GM10248 (cell line): ENCODE results near the gene SIGLEC7.

Experiments used
- CTCF ChIA-PET: fragments of 300-600 bp; sonication (Branson Sonifier 250); formaldehyde crosslinking; extraction: SDS; loops from one replicate; lab custom pipeline; 2021; ENCODE audit warnings: antibody characterized with exemption; lab: Yijun Ruan, JAX
- POLR2A ChIA-PET: fragments of 350-650 bp; sonication (Branson Sonifier 250); formaldehyde crosslinking; extraction: SDS; loops from one replicate; lab custom pipeline; 2020; ENCODE audit warnings: antibody characterized with exemption; lab: Yijun Ruan, JAX
- DNase-seq: peaks from one replicate; pipeline ENCODE4 v3.0.0; 2012; ENCODE audit errors: extremely low spot score
- CTCF ChIP-seq: IDR thresholded peaks from 2 replicates; pipeline ENCODE4 v1.5.1; 2012; ENCODE audit warnings: mild to moderate bottlenecking, low read depth; ENCODE audit errors: extremely low read depth, missing control alignments, control extremely low read depth

SIGLEC7 gene

DNA sequence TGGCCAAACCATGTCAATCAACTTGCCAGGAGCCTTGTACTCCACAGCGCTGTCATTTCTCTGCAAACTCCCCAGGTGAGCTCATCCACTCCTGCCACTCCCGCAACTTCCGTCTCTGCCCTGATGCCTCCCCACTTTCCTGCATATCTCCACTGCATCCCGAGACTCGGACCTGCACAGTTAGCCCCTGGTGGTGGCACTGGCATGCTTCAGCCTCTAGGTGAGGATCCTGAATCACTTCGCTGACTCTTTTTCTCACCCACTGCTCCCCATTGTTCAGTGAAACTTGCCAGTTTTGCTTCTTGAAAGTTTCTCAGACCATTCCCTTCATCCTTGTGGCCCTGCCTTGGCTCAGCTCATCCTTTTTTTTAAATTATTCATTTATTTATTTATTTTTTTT lies 30.5 kb upstream of the SIGLEC7 start:
- no peak for DNase-seq
- CTCF ChIA-PET: no interaction called here
- POLR2A ChIA-PET: no interaction called here
- no peak for TF ChIP-seq CTCF

DNA sequence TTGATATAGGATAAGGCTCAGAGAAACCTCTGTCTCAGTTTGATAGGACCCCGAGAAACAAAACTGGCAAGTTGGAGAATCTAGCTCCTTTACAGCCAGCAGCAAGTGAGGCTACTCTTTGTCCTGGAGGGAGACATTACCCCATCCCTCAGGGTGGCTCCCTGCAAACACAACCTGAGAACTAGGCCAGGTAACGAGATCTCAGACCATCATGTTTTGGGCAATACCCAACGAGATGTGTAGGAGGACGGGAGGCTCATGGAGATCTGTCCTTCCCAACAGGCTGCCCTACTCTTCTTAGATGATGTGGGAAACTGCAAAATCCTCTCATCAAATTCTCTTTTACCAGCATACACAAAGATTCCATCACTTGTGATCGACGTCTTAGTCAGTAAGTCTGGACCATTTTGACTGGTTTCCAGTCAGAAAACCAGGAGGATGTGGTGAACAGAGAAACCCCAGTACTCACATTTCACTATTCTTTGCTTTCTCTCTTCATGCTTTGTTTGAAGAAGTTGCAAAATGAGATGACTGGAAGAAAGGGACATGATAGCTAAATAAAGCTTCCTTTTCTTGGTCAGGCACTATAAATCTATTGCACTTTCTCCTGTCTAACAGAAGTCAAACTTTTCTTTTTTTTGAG lies 27.9 kb upstream of the SIGLEC7 start:
- POLR2A ChIA-PET: no interaction called here
- no peak for TF ChIP-seq CTCF
- CTCF ChIA-PET: interaction anchor here (0.9 kb wide), 1 partner anchor 248 kb away, joined by 3 read pairs; no protein-coding TSS in a partner anchor
- no peak for DNase-seq

- TF ChIP-seq CTCF: no peak
- POLR2A ChIA-PET: no interaction called here
- no peak for DNase-seq
- CTCF ChIA-PET: no interaction called here
Measured at GRCh38 chr19:51116736-51117286, 25.3 kb upstream of the SIGLEC7 start.

DNA sequence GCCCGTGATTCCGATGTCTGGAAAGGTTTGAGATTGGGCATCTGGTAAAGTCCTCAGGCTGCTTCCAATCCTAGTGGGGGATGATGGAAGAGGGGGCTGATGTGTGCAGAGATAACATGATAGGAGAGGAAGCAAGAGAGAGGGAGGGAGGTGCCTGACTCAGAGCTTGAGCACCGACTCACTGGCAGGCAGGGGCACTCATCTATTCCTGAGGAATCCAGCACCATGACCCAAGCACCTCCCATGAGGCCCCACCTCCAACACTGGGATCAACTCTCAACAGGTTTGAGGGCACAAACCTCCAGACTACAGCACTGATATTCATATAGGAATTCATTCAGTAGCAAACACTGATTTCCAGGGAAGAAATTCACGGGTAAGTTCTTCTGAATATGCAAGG lies 23.0 kb upstream of the SIGLEC7 start:
- POLR2A ChIA-PET: no interaction called here
- CTCF ChIA-PET: interaction anchor here (0.7 kb wide), 1 partner anchor 11 kb away, joined by 3 read pairs; the partner anchor contains the start of gene CTU1
- no peak for TF ChIP-seq CTCF
- DNase-seq: no peak

GRCh38 chr19:51119611-51120010 lies 22.5 kb upstream of the SIGLEC7 start:
- DNase-seq: no peak
- ChIA-PET CTCF (no interaction called here), POLR2A (interaction anchor here (0.6 kb wide), 1 partner anchor 311 kb away, joined by 3 read pairs; no protein-coding TSS in a partner anchor)
- no peak for TF ChIP-seq CTCF

DNA sequence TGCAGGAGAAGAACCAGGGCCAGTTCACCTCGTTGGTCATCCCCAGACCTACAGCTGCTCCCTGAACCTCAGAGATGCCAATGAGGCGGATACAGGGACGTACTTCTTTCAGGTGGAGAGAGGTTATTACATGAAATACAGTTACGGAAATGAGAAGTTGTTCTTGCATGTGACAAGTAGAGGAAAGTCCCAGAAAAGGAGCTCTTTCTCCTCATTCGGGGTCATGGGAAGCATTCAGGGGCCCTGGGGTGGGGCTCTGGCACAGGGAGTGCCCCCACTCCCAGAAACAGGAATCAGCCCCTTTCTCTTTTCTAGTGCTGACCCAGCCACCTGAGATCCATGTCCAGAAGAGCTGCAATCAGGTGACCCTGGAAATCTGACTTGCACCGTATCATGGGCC lies 21.9 kb upstream of the SIGLEC7 start:
- CTCF ChIA-PET: interaction anchor here (0.9 kb wide), 1 partner anchor 20 kb away, joined by 3 read pairs; no protein-coding TSS in a partner anchor
- TF ChIP-seq CTCF: no peak
- no peak for DNase-seq
- POLR2A ChIA-PET: interaction anchor here (0.6 kb wide), 1 partner anchor 310 kb away, joined by 3 read pairs; no protein-coding TSS in a partner anchor
